Glutamatergic neuron (in vitro differentiated cells): ENCODE results near the gene PLA2G15. TPM values are rescaled to one million over a fixed set of nuclear protein-coding genes. Genes with fewer than 3 reads are reported as not detected.
A peak's percentile ranks its signal among the peaks of the same experiment; 100 is the strongest.
"Not testable (repeated sequence)": the region's sequence is repeated elsewhere in the genome, so short reads cannot be mapped to it uniquely, and the experiment has no call there.

Source experiments
- DNase-seq: peaks from one replicate; pipeline ENCODE4 v3.0.0; 2022
- H3K27ac Mint-ChIP-seq: one replicate; pipeline ENCODE4 v1.8.0; 2020; ENCODE audit warnings: mild to moderate bottlenecking, mixed read lengths, inconsistent platforms; ENCODE audit not compliant: unreplicated experiment
- H3K27me3 Mint-ChIP-seq: one replicate; pipeline ENCODE4 v1.8.0; 2020; ENCODE audit warnings: mild to moderate bottlenecking, moderate library complexity, mixed read lengths, inconsistent platforms; ENCODE audit not compliant: unreplicated experiment
- H3K36me3 Mint-ChIP-seq: one replicate; pipeline ENCODE4 v1.8.0; 2020; ENCODE audit warnings: mild to moderate bottlenecking, mixed read lengths, inconsistent platforms; ENCODE audit not compliant: unreplicated experiment
- H3K4me1 Mint-ChIP-seq: one replicate; pipeline ENCODE4 v1.8.0; 2020; ENCODE audit warnings: mild to moderate bottlenecking, low read depth, mixed read lengths, inconsistent platforms; ENCODE audit not compliant: unreplicated experiment
- H3K4me3 Mint-ChIP-seq: one replicate; pipeline ENCODE4 v1.8.0; 2020; ENCODE audit warnings: mild to moderate bottlenecking, mixed read lengths, inconsistent platforms; ENCODE audit not compliant: unreplicated experiment
- H3K9me3 Mint-ChIP-seq: one replicate; pipeline ENCODE4 v1.8.0; 2020; ENCODE audit warnings: mild to moderate bottlenecking, moderate library complexity, mixed read lengths, inconsistent platforms; ENCODE audit not compliant: unreplicated experiment
- total RNA-seq: library from RNA; stranded (reverse); fragmentation: NEBNext Ultra II Directional; extraction: Animal tissue kit (Norgen Biotek cat#: 25700); gene quantifications from one replicate; pipeline ENCODE4 v1.2.1, GENCODE V29; 2021; ENCODE audit not compliant: unreplicated experiment
- TF ChIP-seq, protein P1 (sequence below): fragments of 200-600 bp; sonication (generic); IDR thresholded peaks from one replicate; pipeline ENCODE4 v1.5.0; 2021; ENCODE audit not compliant: partially characterized antibody, unreplicated experiment

Gene PLA2G15
- total RNA-seq, 1 donor from 2014 or later, result 11.9 TPM

DNA sequence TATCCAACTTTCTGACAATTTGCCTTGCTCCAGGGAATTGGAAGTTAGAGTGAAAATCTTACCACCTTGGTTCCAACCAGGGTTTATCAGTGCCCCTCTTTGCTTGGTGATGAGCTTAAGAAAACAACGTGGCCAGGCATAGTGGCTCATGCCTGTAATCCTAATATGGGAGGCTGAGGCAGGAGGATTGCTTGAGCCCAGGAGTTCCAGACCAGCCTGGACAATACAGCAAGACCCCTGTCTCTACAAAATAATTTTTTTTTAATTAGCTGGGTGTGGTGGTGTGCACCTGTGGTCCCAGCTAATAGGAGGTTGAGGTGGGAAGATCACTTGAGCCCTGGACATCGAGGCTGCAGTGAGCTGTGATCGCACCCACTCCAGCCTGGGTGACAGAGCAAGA lies 40.5 kb downstream of the PLA2G15 start:
- peaks cover 2% of the 10 kb centered on the region for H3K27me3 Mint-ChIP-seq
- H3K9me3 Mint-ChIP-seq, result no peaks in the 10 kb centered on the region
- TF ChIP-seq, protein P1, sequence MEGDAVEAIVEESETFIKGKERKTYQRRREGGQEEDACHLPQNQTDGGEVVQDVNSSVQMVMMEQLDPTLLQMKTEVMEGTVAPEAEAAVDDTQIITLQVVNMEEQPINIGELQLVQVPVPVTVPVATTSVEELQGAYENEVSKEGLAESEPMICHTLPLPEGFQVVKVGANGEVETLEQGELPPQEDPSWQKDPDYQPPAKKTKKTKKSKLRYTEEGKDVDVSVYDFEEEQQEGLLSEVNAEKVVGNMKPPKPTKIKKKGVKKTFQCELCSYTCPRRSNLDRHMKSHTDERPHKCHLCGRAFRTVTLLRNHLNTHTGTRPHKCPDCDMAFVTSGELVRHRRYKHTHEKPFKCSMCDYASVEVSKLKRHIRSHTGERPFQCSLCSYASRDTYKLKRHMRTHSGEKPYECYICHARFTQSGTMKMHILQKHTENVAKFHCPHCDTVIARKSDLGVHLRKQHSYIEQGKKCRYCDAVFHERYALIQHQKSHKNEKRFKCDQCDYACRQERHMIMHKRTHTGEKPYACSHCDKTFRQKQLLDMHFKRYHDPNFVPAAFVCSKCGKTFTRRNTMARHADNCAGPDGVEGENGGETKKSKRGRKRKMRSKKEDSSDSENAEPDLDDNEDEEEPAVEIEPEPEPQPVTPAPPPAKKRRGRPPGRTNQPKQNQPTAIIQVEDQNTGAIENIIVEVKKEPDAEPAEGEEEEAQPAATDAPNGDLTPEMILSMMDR, result no peak
- no peak for DNase-seq
- H3K36me3 Mint-ChIP-seq, result no peaks in the 10 kb centered on the region
- H3K4me3 Mint-ChIP-seq, result no peak overlapping the region
- H3K27ac Mint-ChIP-seq, result no peak overlapping the region
- peaks cover 17% of the 10 kb centered on the region for H3K4me1 Mint-ChIP-seq

- no peak for DNase-seq
- Mint-ChIP-seq H3K27ac (peak overlapping the region; percentile 24), H3K27me3 (peaks cover 2% of the 10 kb centered on the region), H3K4me3 (no peak overlapping the region), H3K9me3 (no peaks in the 10 kb centered on the region), H3K4me1 (peaks cover 17% of the 10 kb centered on the region), H3K36me3 (no peaks in the 10 kb centered on the region)
- TF ChIP-seq, protein P1, result no peak
These were observed 41.2 kb downstream of the PLA2G15 start for GRCh38 chr16:68286153-68287074.

DNA sequence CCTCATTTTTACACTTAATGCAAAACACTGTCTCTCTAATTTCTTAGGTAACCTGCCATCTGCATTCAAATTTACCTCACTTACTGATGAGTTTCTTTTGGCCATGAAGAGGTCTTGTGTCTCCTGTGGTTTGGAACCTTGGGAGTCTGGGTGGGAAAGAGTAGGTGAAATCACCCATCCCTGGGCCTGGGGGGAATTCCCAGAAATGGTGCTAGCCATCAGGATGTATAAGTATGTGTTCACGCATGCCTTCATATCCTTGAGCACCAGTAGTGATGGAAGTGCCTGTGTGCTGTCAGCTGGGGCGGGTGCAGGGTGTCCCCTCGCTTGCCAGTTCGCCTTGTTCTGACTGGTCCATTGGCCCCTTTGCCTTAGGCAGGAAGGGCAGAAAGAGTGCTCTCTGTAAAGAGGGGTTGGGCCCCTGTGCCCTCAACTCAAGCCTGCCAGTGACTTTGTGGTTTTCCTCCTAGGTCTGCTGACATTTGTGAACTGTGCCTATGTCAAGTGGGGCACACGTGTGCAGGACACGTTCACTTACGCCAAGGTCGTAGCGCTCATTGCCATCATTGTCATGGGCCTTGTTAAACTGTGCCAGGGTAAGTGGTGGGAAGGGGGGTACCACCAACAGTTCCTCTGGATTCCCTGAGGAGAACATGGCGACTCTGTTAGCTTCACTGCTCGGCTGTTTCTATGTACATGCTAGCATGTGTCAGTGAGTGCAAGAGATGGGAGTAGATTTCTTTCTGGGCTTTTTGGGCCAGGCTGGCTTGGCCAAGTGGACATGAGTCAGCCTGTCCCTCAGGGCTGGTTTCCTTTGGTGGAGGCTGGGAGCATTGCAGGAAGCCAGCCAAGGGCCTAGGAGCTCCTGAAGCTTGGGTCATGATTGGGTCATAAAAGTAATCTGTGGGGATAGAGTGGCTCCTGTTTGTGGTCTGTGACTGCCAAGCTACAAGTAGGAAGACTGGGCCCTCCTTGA lies 42.4 kb downstream of the PLA2G15 start:
- TF ChIP-seq, protein P1, result no peak
- Mint-ChIP-seq H3K4me1 (peaks cover 17% of the 10 kb centered on the region), H3K4me3 (no peak overlapping the region), H3K27ac (no peak overlapping the region), H3K9me3 (peaks cover 4% of the 10 kb centered on the region), H3K36me3 (no peaks in the 10 kb centered on the region), H3K27me3 (peaks cover 2% of the 10 kb centered on the region)
- DNase-seq, result no peak

GRCh38 chr16:68288252-68288650 lies 43.1 kb downstream of the PLA2G15 start:
- no peak for DNase-seq
- TF ChIP-seq, protein P1, result no peak
- H3K27ac Mint-ChIP-seq, result no peak overlapping the region
- H3K9me3 Mint-ChIP-seq, result peaks cover 4% of the 10 kb centered on the region
- no peaks in the 10 kb centered on the region for H3K36me3 Mint-ChIP-seq
- no peak overlapping the region for H3K4me3 Mint-ChIP-seq
- peaks cover 15% of the 10 kb centered on the region for H3K4me1 Mint-ChIP-seq
- no peaks in the 10 kb centered on the region for H3K27me3 Mint-ChIP-seq

DNA sequence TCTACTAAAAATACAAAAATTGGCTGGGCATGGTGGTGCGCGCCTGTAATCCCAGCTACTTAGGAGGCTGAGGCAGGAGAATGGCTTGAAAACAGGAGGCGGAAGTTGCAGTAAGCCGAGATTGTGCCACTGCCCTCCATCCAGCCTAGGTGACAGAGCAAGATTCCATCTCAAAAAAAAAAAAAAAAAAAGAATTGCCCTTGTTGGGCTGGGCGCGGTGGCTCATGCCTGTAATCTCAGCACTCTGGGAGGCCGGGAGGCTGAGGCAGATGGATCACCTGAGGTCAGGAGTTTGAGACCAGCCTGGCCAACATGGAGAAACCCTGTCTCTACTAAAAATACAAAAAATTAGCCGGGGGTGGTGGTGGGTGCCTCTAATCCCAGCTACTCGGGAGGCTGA lies 43.6 kb downstream of the PLA2G15 start:
- not testable (repeated sequence) for H3K27ac Mint-ChIP-seq, H3K36me3 Mint-ChIP-seq, H3K4me1 Mint-ChIP-seq, H3K9me3 Mint-ChIP-seq, H3K27me3 Mint-ChIP-seq, DNase-seq, H3K4me3 Mint-ChIP-seq
